Head of caudate nucleus (tissue), 42 donors: ENCODE data around the gene SMAD9.
"Not testable (repeated sequence)": the region's sequence is repeated elsewhere in the genome, so short reads cannot be mapped to it uniquely, and the experiment has no call there.

Experiments
- DNase-seq, 42 donors: peaks; one replicate each; pipeline versions ENCODE4 v3.0.0 to v3.0.0-alpha.2; 2020 to 2021; ENCODE audit warnings: mixed read lengths in 7 of 42
- intact Hi-C: fragments of 100-400 bp; cut with DNase I; formaldehyde crosslinking; loops from one replicate; pipeline ENCODE4 v1.15.0; 2022

Gene SMAD9

GRCh38 chr13:36913463-36913862 lies 6.6 kb downstream of the SMAD9 start:
- no peak for DNase-seq
- intact Hi-C loops, result no loop called here

GRCh38 chr13:36912973-36913372 lies 7.1 kb downstream of the SMAD9 start:
- intact Hi-C loops, result no loop called here
- no peak for DNase-seq

GRCh38 chr13:36912369-36912768 lies 7.7 kb downstream of the SMAD9 start:
- intact Hi-C loops, result no loop called here
- no peak for DNase-seq

- no peak for DNase-seq
- intact Hi-C loops, result no loop called here
These were observed 9.5 kb downstream of the SMAD9 start for GRCh38 chr13:36910545-36910944.

- intact Hi-C loops, result no loop called here
- DNase-seq, result no peak
These were observed 12.2 kb downstream of the SMAD9 start for GRCh38 chr13:36907821-36908220.

GRCh38 chr13:36907266-36907665 lies 12.8 kb downstream of the SMAD9 start:
- intact Hi-C loops, result no loop called here

GRCh38 chr13:36905944-36906343 lies 14.1 kb downstream of the SMAD9 start:
- intact Hi-C loops, result no loop called here
- DNase-seq, result no peak

More at GRCh38 chr13:36907266-36907665, 12.8 kb downstream of the SMAD9 start:
- DNase-seq, result no peak

GRCh38 chr13:36903925-36904595 lies 16.0 kb downstream of the SMAD9 start:
- no peak for DNase-seq

GRCh38 chr13:36897054-36897616 lies 22.9 kb downstream of the SMAD9 start:
- no peak for DNase-seq
- intact Hi-C loops, result no loop called here

More at GRCh38 chr13:36903925-36904595, 16.0 kb downstream of the SMAD9 start:
- intact Hi-C loops, result no loop called here

- no peak for DNase-seq
- intact Hi-C loops, result no loop called here
These were observed 28.3 kb downstream of the SMAD9 start for GRCh38 chr13:36891752-36892151.

- intact Hi-C loops, result no loop called here
- DNase-seq, result no peak
These were observed 31.4 kb downstream of the SMAD9 start for GRCh38 chr13:36888645-36889044.

- intact Hi-C loops, result no loop called here
- DNase-seq, result no peak
These were observed 32.1 kb downstream of the SMAD9 start for GRCh38 chr13:36887758-36888521.

GRCh38 chr13:36885901-36886300 lies 34.1 kb downstream of the SMAD9 start:
- DNase-seq, result no peak
- intact Hi-C loops, result no loop called here

- intact Hi-C loops, result no loop called here
- DNase-seq, result no peak
These were observed 35.8 kb downstream of the SMAD9 start for GRCh38 chr13:36884235-36884634.

GRCh38 chr13:36883824-36884223 lies 36.2 kb downstream of the SMAD9 start:
- intact Hi-C loops, result no loop called here
- no peak for DNase-seq

- DNase-seq, intact Hi-C loops: not testable (repeated sequence)
These were observed 36.6 kb downstream of the SMAD9 start for GRCh38 chr13:36883392-36883791.

GRCh38 chr13:36882829-36883390 lies 37.1 kb downstream of the SMAD9 start:
- no peak for DNase-seq
- intact Hi-C loops, result no loop called here

- intact Hi-C loops, result no loop called here
- DNase-seq, result no peak
These were observed 39.1 kb downstream of the SMAD9 start for GRCh38 chr13:36880961-36881360.

GRCh38 chr13:36879218-36879938 lies 40.7 kb downstream of the SMAD9 start:
- intact Hi-C loops, result no loop called here
- DNase-seq, result no peak

GRCh38 chr13:36875961-36876360 lies 44.1 kb downstream of the SMAD9 start:
- intact Hi-C loops, result no loop called here
- DNase-seq, result no peak
